ENCODE measurements around the gene SIAH1.
"Not testable (repeated sequence)": the region's sequence is repeated elsewhere in the genome, so short reads cannot be mapped to it uniquely, and the experiment has no call there.

SIAH1 gene

DNA sequence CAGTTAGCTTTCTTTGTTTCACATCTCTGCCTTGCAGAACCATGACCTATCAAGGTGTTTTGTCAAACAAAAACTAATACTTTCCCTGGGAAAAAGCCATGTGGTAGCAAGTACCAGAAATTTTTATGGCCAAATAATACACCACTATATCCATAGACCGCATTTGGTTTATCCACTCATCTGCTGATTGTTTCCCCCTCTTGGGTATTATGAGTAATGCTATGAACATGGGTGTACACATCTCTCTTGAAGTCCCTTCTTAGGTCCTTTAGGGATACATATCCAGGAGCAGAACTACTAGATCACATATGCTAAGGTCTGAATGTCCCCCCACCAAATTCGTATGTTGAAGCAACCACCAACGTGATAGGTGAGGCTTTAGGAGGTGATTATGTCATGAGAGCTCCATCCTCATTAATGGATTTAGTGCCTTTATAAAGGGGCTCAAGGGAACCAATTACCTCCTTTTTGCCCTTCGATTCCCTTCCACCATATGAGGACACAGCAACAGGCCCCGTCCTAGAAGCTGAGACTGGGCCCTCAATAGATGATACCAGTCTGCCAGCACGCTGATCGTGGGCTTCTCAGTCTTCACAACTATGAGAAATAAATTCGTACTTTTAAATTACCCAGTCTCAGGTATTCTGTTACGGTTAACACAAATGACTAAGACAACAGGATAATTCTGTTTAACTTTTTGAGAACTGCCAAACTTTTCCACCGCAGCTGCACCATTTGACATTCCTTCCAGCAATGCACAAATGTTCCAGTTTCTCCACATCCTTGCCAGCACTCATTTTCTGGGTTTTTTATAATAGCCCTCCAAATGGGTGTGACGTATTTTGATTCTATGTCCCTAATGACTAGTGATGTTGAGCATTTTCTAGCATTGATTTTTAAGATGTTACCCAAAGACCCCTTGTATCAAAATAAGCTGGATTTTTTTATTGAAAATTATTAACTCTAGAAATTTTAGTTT, 30.0 kb downstream of the SIAH1 start:
- TF ChIP-seq, protein P1, sequence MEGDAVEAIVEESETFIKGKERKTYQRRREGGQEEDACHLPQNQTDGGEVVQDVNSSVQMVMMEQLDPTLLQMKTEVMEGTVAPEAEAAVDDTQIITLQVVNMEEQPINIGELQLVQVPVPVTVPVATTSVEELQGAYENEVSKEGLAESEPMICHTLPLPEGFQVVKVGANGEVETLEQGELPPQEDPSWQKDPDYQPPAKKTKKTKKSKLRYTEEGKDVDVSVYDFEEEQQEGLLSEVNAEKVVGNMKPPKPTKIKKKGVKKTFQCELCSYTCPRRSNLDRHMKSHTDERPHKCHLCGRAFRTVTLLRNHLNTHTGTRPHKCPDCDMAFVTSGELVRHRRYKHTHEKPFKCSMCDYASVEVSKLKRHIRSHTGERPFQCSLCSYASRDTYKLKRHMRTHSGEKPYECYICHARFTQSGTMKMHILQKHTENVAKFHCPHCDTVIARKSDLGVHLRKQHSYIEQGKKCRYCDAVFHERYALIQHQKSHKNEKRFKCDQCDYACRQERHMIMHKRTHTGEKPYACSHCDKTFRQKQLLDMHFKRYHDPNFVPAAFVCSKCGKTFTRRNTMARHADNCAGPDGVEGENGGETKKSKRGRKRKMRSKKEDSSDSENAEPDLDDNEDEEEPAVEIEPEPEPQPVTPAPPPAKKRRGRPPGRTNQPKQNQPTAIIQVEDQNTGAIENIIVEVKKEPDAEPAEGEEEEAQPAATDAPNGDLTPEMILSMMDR (IDR thresholded peaks at IDR 0.05; ENCODE audit: insufficient read depth, low read depth, low read length, missing control alignments): no peak
- no peak for DNase-seq (ENCODE audit: low read depth)
- no peak overlapping the region for H3K4me3 ChIP-seq (ENCODE audit: low read depth, low read length)

DNA sequence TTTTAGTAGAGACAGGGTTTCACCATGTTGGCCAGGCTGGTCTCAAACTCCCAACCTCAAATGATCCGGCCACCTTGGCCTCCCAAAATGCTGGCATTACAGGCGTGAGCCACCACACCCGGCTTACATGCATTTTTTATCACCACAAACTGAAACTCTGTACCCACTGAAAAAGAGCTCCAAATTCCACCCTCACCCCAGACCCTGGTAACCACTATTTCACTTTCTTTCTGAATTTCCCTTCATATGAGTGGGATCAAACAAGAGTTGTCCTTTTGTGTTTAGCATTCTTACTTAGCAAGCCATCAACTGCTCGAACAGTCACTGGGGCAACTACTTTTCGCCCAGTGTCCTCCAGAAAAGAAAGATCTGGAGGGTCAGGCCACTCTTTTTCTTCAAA, 30.8 kb downstream of the SIAH1 start:
- not testable (repeated sequence) for H3K4me3 ChIP-seq (ENCODE audit: low read depth, low read length); DNase-seq (ENCODE audit: low read depth)

DNA sequence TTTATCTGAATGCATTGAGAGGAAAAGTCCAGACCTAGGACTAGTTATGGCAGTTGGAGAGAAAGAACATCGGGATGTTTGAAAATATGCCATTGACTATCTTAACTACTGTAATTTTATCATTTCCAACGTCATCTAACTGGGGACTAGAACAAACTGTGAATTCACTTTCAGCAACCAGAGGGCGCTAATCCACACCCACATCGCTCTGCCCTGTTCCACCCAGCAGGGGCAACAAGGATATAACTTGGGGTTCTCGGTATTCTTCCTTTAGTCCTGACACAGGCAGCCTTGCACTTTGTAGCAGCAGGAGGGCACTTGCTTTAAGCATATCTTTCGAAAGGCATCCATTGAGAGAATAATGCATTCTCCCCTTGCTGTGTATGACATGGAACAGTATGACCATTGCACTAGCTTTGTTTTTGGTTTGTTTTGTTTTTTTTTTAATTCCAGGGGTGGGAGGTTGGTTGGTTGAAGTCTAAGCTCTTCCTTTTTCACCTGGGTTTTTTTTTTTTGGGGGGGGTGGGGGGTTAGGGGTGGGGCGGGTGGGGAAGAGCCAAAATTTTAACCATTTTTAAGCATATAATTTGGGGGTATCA, 31.5 kb downstream of the SIAH1 start:
- no peak overlapping the region for H3K4me3 ChIP-seq (ENCODE audit: low read depth, low read length)
- TF ChIP-seq, protein P1 (IDR thresholded peaks at IDR 0.05; ENCODE audit: insufficient read depth, low read depth, low read length, missing control alignments): peak; percentile 82
- peak; percentile 80 for DNase-seq (ENCODE audit: low read depth)

DNA sequence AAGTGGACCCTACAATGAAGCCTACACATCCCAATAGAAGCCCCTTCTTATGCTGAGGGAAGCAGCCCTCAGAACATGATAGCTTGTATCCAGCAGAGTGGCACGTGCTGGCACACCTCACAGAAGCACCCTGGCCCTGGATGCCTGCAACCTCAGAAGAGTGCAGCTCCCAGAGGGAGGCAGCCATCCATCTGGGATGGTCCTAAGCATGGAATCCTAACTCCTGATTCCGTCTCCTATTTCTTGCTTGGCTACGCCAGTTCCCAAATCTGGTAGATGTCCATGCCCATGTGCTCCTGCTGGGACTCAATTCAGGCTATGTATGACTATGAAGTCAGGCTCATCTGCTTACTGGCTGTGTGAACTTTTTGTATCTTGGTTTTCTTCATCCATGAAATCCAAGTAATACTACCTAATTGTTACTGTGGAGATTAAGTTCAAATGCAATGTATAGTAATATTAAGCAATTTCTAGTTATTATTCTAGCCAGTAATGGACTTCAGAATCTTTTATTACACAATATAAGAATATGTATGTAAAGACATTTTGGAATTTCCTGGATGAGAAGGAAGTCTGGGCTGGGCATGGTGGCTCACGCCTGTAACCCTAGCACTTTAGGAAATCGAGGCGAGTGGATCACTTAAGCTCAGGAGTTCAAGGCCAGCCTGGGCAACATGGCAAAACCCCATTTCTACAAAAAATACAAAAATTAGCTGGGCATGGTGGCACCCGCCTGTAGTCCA, 32.4 kb downstream of the SIAH1 start:
- DNase-seq (ENCODE audit: low read depth): no peak
- TF ChIP-seq, protein P1 (IDR thresholded peaks at IDR 0.05; ENCODE audit: insufficient read depth, low read depth, low read length, missing control alignments): no peak

DNA sequence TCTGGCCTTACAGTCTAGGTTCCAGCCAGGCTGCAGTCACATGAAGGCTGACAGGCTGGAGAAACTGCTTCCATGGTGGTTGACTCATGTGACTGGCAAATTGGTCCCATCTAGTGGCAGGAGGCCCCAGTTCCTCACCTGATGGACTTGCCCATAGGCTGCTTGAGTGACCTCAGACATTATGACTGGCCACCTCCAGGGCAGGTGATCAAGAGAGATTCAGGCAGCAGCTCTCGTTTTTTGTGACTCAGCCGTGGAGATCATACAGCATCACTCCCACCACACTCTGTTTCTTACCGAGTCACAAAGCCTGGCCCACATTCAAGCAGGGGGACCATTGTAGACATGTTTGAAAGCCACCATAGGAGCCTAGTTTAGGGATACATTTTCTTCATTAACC, 34.5 kb downstream of the SIAH1 start:
- TF ChIP-seq, protein P1 (IDR thresholded peaks at IDR 0.05; ENCODE audit: insufficient read depth, low read depth, low read length, missing control alignments): no peak
- H3K4me3 ChIP-seq (ENCODE audit: low read depth, low read length): no peak overlapping the region
- DNase-seq (ENCODE audit: low read depth): no peak

More for the DNA sequence above, 32.4 kb downstream of the SIAH1 start:
- no peak overlapping the region for H3K4me3 ChIP-seq (ENCODE audit: low read depth, low read length)

DNA sequence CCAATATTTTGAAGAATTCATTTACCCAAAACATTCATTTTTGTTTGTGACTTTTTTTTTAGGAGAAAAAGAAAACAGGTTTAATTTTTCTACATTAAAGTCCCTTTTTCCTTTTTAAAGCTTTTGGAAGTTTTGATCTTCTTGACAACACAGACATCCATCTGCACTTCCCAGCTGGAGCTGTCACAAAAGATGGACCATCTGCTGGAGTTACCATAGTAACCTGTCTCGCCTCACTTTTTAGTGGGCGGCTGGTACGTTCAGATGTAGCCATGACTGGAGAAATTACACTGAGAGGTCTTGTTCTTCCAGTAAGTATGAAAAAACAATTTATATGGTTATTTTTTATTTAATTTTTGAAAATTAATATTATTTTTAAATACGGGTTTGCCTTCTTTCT, 37.2 kb downstream of the SIAH1 start:
- no peak overlapping the region for H3K4me3 ChIP-seq (ENCODE audit: low read depth, low read length)
- TF ChIP-seq, protein P1 (IDR thresholded peaks at IDR 0.05; ENCODE audit: insufficient read depth, low read depth, low read length, missing control alignments): no peak
- DNase-seq (ENCODE audit: low read depth): no peak

Measured in GM12865 (cell line).